DND-41 (cell line): Measurements from ENCODE around the gene RPRD2.

ENCODE experiments used
- ATAC-seq: fragments of 200-7000 bp; cut with Tn5 transposase; 3 replicates; pipeline ENCODE4 v1.9.1; 2021; ENCODE audit warnings: low read depth; ENCODE audit not compliant: insufficient read depth
- DNase-seq: peaks from one replicate; pipeline ENCODE4 v3.0.0-alpha.2; 2020
- H2AFZ ChIP-seq: 2 replicates; pipeline ENCODE4 v1.6.0; 2012; ENCODE audit warnings: low read depth, low read length
- H3K27ac ChIP-seq: 2 replicates; pipeline ENCODE4 v1.5.1; 2012; ENCODE audit warnings: low read length, inconsistent platforms
- H3K27me3 ChIP-seq: fragments of 200-600 bp; sonication (generic); 2 replicates; pipeline ENCODE4 v1.6.0; 2012; ENCODE audit warnings: low read length, mild to moderate bottlenecking, inconsistent platforms; ENCODE audit not compliant: insufficient read depth, poor library complexity
- H3K36me3 ChIP-seq: 2 replicates; pipeline ENCODE4 v1.5.1; 2012; ENCODE audit warnings: low read length, inconsistent platforms; ENCODE audit not compliant: insufficient read depth
- H3K4me1 ChIP-seq: 2 replicates; pipeline ENCODE4 v1.5.1; 2012; ENCODE audit warnings: mild to moderate bottlenecking, low read length; ENCODE audit not compliant: insufficient read depth
- H3K4me2 ChIP-seq: 2 replicates; pipeline ENCODE4 v1.6.0; 2012; ENCODE audit warnings: mild to moderate bottlenecking, moderate library complexity, low read length, inconsistent platforms; ENCODE audit not compliant: insufficient read depth
- H3K4me3 ChIP-seq, 2 experiments: fragments of 200-600 bp in 1 of 2; shearing (Covaris generic) in 1 of 2; 2 replicates each; pipeline ENCODE4 v1.5.1; 2012 to 2016; ENCODE audit warnings: inconsistent platforms in 2 of 2, low read length in 2 of 2, mild to moderate bottlenecking in 2 of 2, low read depth in 1 of 2, moderate library complexity in 1 of 2
- H3K79me2 ChIP-seq: 2 replicates; pipeline ENCODE4 v1.6.0; 2012; ENCODE audit warnings: low read length, inconsistent platforms; ENCODE audit not compliant: insufficient read depth
- H3K9ac ChIP-seq: 2 replicates; pipeline ENCODE4 v1.6.0; 2012; ENCODE audit warnings: low read depth, mild to moderate bottlenecking, inconsistent platforms, low read length, moderate library complexity
- H3K9me3 ChIP-seq: 2 replicates; pipeline ENCODE4 v1.5.1; 2012; ENCODE audit warnings: low read length, moderate library complexity, mild to moderate bottlenecking, inconsistent platforms; ENCODE audit not compliant: insufficient read depth, severe bottlenecking
- H4K20me1 ChIP-seq: 2 replicates; pipeline ENCODE4 v1.6.0; 2012; ENCODE audit warnings: low read length; ENCODE audit not compliant: insufficient read depth
- CTCF ChIP-seq: IDR thresholded peaks from 2 replicates; pipeline ENCODE4 v1.5.1; 2012; ENCODE audit warnings: borderline replicate concordance, low read length, moderate library complexity, mild to moderate bottlenecking; ENCODE audit not compliant: poor library complexity, severe bottlenecking; ENCODE audit errors: extremely low read depth
- EZH2 ChIP-seq: IDR thresholded peaks from 3 replicates; pipeline ENCODE4 v1.6.1; 2012; ENCODE audit warnings: borderline replicate concordance, low read depth, mild to moderate bottlenecking, moderate library complexity, low read length, inconsistent platforms; ENCODE audit not compliant: severe bottlenecking

Gene RPRD2

DNA sequence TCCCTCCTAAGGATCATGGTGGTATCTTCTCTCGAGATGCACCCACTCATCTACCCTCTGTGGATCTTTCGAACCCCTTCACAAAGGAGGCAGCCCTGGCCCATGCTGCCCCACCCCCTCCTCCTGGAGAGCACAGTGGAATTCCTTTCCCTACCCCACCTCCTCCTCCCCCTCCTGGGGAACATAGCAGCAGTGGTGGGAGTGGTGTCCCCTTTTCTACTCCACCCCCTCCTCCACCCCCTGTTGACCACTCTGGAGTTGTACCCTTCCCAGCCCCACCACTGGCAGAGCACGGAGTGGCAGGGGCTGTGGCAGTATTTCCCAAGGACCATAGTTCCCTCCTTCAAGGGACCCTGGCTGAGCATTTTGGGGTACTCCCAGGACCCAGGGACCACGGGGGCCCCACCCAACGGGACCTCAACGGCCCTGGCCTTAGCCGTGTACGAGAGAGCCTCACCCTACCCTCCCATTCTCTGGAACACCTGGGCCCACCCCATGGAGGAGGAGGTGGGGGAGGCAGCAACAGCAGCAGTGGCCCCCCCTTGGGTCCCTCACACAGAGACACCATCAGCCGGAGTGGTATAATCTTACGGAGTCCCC, 108.8 kb downstream of the RPRD2 start:
- ATAC-seq: no peak; the same call in 2 of the 3 replicates
- Histone ChIP-seq H3K27me3 (no peaks in the 10 kb centered on the region), H3K27ac (no peak overlapping the region), H3K4me3 (no peak overlapping the region), H3K9ac (no peak overlapping the region), H3K4me1 (no peaks in the 10 kb centered on the region), H3K9me3 (no peaks in the 10 kb centered on the region), H3K36me3 (peaks cover 42% of the 10 kb centered on the region), H4K20me1 (peaks cover 12% of the 10 kb centered on the region; the same call in 1 of the 2 replicates), H2AFZ (no peak overlapping the region), H3K4me2 (no peak overlapping the region), H3K79me2 (no peaks in the 10 kb centered on the region)
- no peak for DNase-seq
- TF ChIP-seq CTCF (no peak), EZH2 (no peak)

DNA sequence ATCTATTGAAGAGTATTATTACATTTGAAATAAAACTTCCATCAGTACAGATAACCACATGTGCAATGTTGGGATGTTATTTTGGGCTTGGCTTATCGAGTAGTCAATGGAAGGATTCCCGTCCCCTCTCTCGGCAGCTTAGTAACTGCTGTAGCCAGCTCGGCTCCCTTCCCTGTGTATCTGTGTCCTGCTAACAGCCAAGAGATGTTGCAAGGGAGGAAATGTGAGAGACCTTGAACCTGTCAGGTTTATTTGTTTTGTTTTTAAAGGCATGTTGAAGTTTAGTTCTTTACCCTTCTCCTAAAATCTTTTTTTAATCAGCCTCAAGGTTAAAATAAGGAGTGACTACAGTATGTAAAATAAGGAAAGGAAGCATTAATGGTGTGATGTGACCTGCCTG, 109.7 kb downstream of the RPRD2 start:
- H3K36me3 ChIP-seq: peaks cover 38% of the 10 kb centered on the region
- H3K4me1 ChIP-seq: no peaks in the 10 kb centered on the region
- H3K9me3 ChIP-seq: no peaks in the 10 kb centered on the region
- H3K4me2 ChIP-seq: no peak overlapping the region
- ATAC-seq (no peak), DNase-seq (no peak)
- TF ChIP-seq CTCF: no peak
- TF ChIP-seq EZH2: no peak
- no peak overlapping the region for H3K4me3 ChIP-seq
- H3K9ac ChIP-seq: no peak overlapping the region
- H3K27ac ChIP-seq: no peak overlapping the region
- no peak overlapping the region for H2AFZ ChIP-seq
- no peaks in the 10 kb centered on the region for H3K27me3 ChIP-seq
- H4K20me1 ChIP-seq: peaks cover 12% of the 10 kb centered on the region; the same call in 1 of the 2 replicates
- no peaks in the 10 kb centered on the region for H3K79me2 ChIP-seq

DNA sequence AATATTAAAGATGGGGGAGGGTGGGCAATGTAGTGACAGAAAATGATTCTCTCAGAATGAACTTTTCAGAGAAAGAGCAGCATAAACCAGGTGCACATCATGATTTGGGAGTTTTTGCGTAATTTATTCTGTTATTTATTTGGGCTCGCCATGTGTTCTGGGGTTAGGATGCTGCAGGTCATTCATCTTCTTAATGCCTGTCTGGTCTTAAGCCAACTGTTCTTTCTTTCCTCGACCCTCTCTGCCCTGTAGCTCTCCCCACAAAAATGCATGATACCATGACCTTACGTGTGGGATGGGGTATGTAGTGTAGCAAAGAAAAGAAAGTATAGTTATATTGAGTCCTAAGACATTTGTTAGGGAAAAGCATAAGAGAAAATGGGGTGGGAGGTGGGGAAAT, 110.9 kb downstream of the RPRD2 start:
- no peaks in the 10 kb centered on the region for H3K4me1 ChIP-seq
- H3K4me2 ChIP-seq: no peak overlapping the region
- no peak overlapping the region for H3K27ac ChIP-seq
- H3K27me3 ChIP-seq: no peaks in the 10 kb centered on the region
- H3K9me3 ChIP-seq: no peaks in the 10 kb centered on the region
- peaks cover 12% of the 10 kb centered on the region; the same call in 1 of the 2 replicates for H4K20me1 ChIP-seq
- H2AFZ ChIP-seq: no peak overlapping the region
- H3K36me3 ChIP-seq: peaks cover 34% of the 10 kb centered on the region
- H3K4me3 ChIP-seq: no peak overlapping the region
- H3K79me2 ChIP-seq: no peaks in the 10 kb centered on the region
- TF ChIP-seq EZH2: no peak
- no peak for TF ChIP-seq CTCF
- ATAC-seq (no peak), DNase-seq (no peak)
- no peak overlapping the region for H3K9ac ChIP-seq

DNA sequence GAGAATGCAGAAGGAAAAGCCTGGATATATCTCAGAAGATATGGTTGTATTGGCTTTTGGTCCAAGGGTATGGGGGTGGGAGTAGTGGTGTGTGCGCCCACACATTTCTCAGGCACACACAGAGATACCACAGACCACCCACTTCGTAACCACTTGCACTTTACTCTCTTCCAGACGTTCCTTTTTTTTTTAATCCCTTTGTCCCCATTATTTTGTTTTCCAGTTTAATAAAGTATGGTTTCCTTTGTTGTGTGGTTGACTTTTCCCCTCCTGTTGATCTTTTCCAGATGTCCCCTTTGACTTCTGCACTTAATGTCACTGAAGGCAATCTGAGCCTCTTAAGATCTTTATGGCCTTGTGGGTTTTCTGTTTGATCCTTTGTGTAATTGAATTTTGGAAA, 112.8 kb downstream of the RPRD2 start:
- no peak overlapping the region for H3K9ac ChIP-seq
- peaks cover 15% of the 10 kb centered on the region for H3K36me3 ChIP-seq
- no peaks in the 10 kb centered on the region for H3K79me2 ChIP-seq
- H3K9me3 ChIP-seq: no peaks in the 10 kb centered on the region
- H4K20me1 ChIP-seq: peaks cover 12% of the 10 kb centered on the region; the same call in 1 of the 2 replicates
- no peak overlapping the region for H3K27ac ChIP-seq
- H3K4me1 ChIP-seq: no peaks in the 10 kb centered on the region
- DNase-seq (no peak), ATAC-seq (no peak)
- no peaks in the 10 kb centered on the region for H3K27me3 ChIP-seq
- TF ChIP-seq CTCF: no peak
- no peak for TF ChIP-seq EZH2
- H3K4me3 ChIP-seq: no peak overlapping the region
- no peak overlapping the region for H2AFZ ChIP-seq
- no peak overlapping the region for H3K4me2 ChIP-seq
